NCI-H2171 (cell line): ENCODE data around the gene SNRPD1.
"Not testable (repeated sequence)": the region's sequence is repeated elsewhere in the genome, so short reads cannot be mapped to it uniquely, and the experiment has no call there.

Source experiments
- DNase-seq: peaks from one replicate; lab custom pipeline; 2025; lab: John Stamatoyannopoulos, UW

The SNRPD1 gene

DNA sequence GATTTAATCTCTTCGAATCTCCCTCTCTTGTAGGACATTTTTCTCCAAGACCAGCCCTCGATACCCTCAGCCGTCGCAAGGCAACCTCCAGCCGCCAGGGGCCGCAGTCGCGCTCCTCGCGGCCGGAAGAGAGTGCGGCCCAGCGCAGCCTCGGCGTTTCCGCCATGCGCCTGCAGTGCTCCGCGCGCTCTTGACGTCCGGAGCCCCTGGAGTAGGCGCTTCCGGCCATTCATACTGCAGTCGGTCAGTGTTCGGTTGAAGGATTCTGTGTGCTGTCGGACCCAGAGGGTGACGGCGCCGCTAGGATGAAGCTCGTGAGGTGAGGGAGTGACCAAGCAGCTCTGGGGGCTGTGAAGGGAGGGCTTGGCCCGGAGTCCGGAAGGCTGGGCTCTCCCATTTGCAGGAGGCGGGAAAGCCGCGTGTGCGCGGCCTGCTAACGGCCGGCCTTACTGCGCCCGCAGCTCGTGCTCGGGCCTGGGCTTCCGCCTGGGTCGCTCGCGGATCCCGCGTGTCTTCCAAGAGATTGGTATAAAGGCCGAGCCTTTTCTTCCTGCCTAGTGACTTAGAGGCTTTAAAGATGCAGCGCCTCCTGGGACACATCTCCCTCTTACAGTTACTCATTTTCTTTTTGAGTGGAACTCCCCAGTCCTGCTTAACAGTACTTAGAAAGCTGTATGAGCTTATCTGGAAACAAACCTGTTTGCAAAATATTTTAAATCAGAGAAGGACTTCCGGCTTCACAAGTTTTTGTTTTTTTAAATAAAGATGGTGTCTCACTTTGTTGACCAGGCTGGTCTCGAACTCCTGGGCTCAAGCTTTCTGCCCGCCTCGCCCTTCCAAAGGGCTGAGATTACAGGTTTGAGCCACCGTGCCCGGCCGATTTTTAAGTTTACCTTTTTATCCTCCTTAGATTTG, at the start of gene SNRPD1:
Gene SNRPD1, plus strand, starts transcription at position 190 of the 915 bp plus-strand sequence. Its CDS starts 116 bp downstream, at position 306.
- DNase-seq = peak; percentile 86

GRCh38 chr18:21571772-21572171, 40.3 kb upstream of the SNRPD1 start:
- no peak for DNase-seq

DNA sequence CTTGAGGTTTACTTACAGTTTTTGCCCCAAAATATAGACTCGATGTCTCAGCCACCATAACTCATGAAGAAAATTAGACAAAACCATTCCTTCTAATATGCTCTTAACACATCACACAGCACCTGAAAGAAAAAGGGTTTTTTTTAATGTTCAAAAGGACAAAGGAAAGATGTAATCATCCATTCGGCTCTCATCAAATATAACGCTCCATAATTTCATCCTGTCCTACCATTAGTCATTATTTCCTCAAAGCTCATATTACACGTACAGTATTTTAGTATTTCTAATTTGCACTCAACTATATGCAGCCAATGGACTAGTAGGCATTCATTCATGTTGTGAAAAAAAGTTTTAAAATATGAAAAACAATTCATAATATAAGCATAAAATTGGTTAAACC, 36.5 kb upstream of the SNRPD1 start:
- DNase-seq = no peak

DNA sequence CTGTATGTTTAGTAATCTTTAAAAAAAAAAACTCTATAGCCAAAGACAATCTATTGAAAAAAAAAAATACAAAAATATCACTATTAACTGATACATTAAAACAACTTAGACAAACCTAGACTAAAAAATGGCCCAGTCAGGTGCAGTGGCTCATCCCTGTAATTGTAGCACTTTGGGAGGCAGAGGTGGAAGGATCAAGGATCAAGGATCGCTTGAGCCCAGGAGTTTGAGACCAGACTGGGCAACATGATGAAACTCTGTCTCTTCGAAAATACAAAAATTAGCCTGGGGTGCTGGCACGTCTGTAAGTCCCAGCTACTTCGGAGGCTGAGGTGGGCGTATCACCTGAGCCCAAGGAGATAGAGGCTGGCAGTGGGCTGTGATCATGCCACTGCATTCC, 27.7 kb upstream of the SNRPD1 start:
- DNase-seq = no peak

- DNase-seq = not testable (repeated sequence)
These were observed 19.8 kb upstream of the SNRPD1 start for GRCh38 chr18:21592361-21592760.

DNA sequence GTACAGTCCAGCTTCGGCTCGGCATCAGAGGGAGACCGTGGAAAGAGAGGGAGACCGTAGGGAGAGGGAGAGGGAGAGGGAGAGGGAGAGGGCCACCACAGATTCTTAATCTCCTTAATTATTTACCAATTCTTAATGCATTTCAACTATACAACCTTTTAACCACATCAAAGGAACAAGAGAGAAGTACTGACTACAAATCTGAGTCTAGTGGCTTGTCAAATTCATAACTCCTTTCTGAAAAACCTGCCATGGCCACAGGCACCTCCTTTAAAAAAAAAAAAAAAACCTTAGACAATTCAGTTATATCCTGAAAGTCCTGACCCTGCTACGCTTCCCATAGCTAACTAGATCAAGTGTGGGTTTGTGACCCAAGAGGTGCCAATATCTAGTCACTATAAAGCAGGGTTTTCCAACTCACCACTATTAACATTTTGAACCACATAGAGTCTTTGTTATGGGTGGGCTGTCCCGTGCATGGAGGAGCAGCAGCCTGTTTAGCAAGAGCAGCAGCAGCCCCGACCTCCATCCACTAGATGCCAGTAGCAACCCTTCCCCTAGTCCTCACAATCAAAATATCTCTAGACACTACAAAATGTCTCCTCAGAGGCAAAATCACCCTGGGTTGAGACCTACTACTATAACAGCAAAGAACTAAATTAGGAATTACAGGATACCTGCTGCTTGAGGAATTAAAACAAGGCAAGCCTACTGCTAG, 18.4 kb upstream of the SNRPD1 start:
- DNase-seq = no peak

GRCh38 chr18:21597620-21598019, 14.5 kb upstream of the SNRPD1 start:
- DNase-seq = no peak

DNA sequence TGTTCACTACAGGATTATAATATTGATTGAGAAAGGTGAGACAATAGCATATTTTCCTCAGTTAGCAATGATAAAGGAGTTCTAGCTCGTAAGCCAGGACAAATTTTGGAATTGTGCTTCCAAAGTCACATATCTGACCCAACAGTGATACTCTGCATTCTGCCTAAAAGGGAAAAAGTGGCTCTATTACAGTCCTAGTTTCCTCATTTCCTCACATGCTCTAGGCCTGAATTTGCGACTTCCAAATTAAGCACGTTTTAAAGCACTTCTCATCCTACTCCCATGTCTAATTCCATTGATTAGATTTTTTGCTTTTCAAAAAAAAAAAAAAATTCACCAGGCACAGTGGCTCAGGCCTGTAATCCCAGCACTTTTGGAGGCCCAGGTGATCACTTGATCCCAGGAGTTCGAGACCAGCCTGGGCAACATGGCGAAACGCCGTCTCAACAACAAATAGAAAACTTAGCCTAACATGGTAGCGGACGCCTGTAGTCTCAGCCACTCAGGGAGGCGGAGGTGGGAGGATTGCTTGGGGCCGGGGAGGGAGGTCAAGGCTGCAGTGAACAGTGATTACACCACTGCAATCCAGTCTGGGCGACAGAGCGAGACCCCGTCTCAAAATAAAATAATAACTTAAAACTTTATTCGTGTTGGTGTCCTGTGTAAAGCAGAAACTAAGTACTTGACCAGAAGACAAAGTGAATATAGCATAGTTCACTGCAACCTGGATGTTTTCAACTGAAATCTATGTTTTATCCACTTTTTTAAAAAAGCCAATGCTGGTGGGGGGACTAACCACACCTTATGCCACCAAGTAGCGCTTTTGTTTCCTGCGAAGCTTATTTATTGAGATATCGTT, 13.2 kb upstream of the SNRPD1 start:
- no peak for DNase-seq

DNA sequence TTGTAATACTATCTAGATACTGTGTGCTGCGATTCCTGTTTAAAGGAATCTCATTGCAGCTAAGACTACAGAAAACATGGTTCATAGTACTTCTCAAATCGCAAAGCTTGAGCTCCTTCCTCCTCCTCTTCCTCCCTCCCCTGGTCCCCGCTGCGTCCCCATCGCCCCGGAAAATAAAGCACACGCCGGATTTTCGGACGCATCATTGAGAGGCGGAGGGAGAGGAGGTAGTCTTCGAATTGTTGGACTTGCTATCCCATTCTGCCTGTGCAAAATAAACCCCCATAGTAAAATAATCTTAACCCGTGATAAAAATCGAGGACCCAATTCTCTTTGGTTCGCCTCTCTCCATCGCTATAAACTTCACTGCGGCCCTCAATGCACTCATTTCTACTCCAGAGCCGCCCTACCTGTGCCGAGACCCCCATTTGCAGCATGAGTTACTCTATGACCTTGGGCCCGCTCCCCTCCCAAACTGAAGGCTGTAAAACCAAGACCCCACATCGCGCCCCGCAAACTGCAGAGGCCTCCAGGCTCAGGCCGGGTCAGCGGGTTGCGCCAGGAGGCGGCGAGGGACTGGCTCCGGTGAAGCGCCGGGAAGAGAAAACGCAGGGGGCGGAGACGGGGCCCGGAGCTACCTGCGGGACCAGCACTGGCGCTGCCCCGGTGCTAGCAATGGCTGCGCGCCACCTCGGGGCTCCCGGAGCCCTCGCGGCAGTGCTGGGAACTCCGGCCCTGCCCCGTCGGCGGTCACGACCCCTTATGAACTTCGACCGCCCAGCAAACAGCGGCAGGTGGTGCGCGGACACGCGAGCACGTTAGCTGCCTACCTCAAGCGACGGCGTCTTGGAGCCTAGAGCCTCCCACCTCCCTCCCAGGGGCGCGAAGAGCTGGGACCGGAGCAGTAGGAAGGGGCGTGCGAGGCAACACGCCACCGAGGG, 12.3 kb upstream of the SNRPD1 start:
- DNase-seq = peak; percentile 83

GRCh38 chr18:21600526-21601410, 11.3 kb upstream of the SNRPD1 start, which contains the start of gene ESCO1:
Gene ESCO1, minus strand, starts transcription at chr18:21600704. Its CDS starts 25,861 bp downstream, at chr18:21574843.
- peak; percentile 93 for DNase-seq

- no peak for DNase-seq
These were observed 9.9 kb upstream of the SNRPD1 start for GRCh38 chr18:21602299-21602587.

DNA sequence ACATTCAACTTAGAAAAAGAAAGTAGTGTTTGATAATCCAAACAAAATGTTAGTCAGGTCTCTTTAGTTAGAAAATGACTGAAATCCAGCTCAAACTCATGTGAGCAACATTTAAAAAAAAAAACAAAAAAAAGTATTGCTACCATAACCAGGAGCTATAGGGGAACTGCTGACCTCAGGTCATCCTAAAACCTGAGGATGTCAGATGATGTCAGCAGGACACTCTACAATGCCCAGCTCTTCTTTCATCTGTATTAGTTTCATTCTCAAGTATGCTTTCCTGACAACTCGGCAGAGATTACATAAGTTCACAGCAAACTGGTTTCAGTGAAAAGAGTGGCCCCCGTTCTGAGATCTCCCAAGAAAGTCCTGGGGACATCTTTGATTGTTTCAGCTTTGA, 7.4 kb upstream of the SNRPD1 start:
- no peak for DNase-seq

DNA sequence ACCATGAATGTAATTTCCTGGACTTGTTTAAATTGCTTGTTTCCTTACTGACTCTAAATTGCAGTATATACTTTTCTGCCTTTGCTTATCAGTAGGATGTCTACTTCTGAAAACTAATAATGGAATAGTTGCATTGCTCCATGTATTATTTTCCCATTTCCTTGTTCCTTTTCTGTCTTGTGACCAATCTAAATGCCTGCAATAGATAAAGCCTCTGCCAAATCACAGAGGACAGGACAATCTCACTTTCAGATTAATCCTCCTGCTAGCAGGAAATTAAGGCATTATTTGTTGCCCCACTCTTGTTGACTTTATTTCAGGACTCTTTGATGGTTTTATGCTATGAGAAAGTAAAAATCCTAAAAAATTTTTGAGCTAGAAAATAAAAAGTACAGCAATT, 6.9 kb upstream of the SNRPD1 start:
- no peak for DNase-seq

DNA sequence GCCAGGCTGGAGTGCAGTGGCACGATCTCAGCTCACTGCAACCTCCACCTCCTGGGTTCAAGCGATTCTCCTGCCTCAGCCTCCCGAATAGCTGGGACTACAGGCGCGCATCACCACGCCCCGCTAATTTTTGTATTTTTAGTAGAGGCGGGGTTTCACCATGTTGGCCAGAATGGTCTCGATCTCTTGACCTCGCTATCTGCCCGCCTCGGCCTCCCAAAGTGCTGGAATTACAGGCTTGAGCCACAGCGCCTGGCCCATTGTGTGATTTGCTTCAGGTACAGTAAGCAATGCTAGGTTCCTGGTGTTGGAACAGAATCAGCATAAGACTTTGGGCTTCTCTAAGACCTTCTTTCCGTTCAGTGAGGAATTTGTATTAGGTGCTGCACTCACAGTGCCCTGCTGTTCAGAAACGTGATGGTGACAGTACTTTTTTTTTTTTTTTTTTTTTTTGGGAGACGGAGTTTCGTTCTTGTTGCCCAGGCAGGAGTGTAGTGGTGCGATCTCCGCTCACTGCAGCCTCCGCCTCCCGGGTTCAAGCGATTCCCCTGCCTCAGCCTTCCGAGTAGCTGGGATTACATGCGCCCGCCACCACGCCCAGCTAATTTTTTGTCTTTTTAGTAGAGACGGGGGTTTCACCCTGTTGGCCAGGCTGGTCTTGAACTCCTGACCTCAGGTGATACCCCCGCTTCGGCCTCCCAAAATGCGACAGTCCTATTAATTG, 551 bp upstream of the SNRPD1 start:
- DNase-seq = not testable (repeated sequence)

DNA sequence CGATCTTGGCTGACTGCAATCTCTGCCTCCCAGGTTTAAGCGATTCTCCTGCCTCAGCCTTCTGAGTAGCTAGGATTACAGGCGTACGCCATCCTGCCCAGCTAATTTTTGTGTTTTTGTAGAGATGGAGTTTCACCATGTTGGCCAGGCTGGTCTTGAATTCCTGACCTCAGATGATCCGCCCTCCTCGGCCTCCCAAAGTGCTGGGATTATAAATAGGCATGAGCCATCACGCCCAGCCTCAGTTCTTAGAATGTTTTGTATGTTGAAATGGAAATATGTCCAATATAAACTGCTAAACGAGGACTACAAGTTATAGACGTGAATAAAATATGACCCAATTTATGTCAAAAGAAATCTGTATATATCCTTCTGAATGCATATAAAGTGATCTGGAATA, 9.5 kb downstream of the SNRPD1 start:
- DNase-seq = not testable (repeated sequence)

GRCh38 chr18:21629089-21629832, 17.1 kb downstream of the SNRPD1 start:
- no peak for DNase-seq

DNA sequence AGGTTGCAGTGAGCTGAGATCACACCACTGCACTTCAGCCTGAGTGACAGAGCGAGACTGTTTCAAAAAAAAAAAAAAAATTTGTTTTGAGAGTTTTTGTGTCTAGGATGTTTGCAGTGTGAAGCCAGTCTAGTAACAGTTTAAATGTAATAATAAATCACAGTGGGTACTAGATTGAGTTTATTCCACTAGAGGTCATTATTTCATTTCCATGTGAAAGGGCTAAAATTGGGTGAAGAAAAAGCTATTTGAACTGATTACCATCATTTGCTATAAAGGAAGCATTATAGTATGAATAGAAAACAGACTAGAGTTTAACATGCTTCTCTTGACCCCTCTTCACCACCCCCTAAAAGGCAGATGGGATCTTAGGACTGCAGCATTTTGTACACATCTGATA, 20.3 kb downstream of the SNRPD1 start:
- DNase-seq = no peak

DNA sequence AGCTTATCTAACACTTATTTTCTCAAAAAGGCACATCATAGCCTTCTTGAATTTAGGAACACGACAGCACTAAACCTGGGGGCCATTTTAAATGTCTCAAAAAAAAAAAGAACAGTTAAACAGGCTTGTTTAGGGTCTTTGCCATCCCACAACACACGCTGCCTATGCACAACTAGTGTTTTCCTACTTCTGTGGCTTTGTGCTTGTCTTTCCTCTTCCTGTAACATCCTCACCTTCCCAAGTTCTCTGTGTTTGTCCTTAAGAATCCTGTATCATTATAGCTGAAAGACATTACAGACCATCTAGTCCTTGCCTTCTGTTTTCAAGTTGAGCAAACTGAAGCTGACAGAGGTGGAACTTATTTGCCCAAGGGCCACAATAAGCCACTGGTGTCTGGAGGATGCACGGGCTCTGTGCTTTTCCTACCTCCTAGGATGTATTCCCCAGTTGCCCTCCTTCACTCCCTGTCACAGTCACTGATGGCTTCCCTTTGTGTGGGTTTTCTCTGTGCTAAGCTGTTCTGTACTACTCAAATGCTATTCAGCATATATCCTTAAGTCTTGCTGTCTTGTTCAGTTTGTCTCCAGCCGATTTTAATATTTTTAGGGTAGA, 22.6 kb downstream of the SNRPD1 start:
- DNase-seq = no peak
